ENCODE results near the gene ZCWPW1. TPM values are rescaled to one million over a fixed set of nuclear protein-coding genes. Genes with fewer than 3 reads are reported as not detected.

The ZCWPW1 gene, protein sequence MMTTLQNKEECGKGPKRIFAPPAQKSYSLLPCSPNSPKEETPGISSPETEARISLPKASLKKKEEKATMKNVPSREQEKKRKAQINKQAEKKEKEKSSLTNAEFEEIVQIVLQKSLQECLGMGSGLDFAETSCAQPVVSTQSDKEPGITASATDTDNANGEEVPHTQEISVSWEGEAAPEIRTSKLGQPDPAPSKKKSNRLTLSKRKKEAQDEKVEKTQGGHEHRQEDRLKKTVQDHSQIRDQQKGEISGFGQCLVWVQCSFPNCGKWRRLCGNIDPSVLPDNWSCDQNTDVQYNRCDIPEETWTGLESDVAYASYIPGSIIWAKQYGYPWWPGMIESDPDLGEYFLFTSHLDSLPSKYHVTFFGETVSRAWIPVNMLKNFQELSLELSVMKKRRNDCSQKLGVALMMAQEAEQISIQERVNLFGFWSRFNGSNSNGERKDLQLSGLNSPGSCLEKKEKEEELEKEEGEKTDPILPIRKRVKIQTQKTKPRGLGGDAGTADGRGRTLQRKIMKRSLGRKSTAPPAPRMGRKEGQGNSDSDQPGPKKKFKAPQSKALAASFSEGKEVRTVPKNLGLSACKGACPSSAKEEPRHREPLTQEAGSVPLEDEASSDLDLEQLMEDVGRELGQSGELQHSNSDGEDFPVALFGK
- polyA plus RNA-seq (ENCODE audit: insufficient read length in 4 of 4) = 1 to 10 TPM; 5.2 to 8.1 (median 5.8) TPM

DNA sequence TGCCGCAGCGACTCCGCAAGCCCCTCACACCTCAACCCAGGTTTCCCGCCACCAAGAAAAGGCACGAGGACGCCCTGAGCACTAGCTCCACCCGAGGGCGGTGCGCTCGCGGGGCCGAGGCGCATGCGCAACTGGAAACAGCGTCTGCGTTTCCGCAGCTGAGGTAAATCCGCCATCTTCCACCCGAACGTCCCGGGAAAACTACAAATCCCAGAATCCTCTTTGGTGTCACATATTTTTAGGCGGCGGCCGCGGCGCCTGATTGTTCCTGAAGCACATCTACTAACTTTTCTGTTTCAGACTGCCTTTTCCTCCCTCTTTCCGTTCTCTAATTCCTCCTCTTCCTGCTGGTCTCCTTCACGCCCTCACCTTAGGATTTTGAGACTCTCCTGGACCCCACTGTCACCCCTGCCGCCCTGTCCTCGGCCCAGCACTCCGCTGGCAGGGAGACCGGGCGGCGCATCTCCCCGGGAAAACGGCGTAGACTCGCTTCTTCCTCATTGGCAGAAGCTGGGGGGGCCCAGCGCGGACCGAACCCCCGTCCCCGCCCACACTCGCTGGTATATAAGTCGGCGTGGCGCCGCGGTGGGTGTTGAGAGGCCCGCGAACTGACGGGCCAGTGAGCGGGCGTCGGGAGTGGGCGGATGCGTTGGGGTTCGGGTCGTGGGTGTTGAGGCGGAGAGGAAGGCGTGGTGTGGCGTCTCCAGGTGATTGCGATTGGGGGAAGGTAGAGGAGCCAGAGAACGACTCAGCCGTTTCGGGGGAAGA, at the start of gene ZCWPW1:
Gene ZCWPW1 (minus strand): TSS at position 505 of the 768 bp plus-strand sequence. CDS start 8,054 bp downstream, outside the sequence.
- peak; percentile 94 to 96 (median 95) for DNase-seq (ENCODE audit: low read depth in 4 of 4, low spot score in 3 of 4)

DNA sequence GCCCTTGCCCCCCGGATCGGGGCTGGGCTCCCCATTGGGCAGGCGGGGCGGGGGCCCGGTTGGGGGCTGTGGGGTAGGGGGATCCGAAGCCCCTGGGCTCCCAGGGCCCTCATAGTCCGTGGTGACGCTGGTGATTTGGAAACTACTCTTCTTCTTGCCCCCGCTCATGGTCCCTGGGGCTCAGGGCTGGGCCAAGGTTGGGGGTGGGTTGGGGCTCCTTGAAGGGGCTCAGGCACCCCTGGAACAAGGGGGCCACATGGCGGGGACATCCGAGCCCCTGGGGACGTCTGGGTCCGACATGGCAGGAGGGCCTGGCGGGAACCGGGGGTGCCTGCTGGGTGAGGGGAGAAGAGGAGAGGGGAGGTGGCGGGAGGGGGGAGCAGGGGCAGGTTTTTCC, 49.4 kb upstream of the ZCWPW1 start:
- DNase-seq (ENCODE audit: low read depth in 4 of 4, low spot score in 3 of 4) = no peak

DNA sequence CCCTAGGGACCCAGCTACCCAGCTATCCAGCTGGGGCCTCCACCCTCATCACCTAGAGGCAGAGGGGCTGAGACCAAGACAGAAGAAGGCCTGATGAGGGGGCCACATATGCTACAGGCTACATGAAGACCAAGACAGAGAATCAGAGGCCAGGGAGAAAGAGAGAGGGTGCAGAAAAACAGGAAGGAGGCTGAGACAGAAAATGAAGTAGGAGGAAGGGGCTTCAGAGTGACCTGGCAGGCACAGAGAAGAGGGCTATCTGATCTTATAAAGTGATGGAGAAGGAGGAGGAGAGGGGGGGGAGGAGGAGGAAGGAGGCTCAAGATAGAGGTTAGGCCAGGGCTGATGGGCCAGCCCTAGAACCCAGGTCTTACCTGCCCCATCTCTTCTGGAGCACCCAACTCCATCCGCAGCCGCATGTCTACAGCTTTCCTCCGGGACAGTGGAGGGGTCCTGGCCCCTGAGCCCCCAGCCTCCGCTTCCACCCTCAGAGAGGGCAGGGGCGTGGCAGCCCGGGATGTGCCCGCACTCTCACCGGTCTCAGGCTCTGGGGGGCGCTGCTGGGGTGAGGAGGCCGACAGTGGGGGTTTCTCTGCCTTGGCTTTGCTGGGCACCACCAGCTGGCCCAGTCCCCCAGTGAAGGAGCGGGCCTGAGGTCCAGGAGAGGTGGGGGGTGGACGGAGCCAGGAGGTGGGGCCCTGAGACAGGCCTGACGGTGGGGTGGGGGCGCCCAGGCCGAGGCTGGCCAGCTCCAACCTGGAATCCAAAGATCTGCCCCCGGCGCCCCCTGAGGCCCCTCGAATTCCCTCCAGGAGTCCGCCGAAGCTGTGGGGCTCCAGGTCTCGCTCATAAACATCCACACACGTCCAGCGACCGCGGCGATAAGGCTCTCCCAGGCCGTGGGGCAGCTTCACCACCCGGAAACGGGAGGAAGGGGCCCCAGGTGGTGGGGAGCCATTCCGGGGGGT, 48.7 kb upstream of the ZCWPW1 start:
- no peak for DNase-seq (ENCODE audit: low read depth in 4 of 4, low spot score in 3 of 4)

DNA sequence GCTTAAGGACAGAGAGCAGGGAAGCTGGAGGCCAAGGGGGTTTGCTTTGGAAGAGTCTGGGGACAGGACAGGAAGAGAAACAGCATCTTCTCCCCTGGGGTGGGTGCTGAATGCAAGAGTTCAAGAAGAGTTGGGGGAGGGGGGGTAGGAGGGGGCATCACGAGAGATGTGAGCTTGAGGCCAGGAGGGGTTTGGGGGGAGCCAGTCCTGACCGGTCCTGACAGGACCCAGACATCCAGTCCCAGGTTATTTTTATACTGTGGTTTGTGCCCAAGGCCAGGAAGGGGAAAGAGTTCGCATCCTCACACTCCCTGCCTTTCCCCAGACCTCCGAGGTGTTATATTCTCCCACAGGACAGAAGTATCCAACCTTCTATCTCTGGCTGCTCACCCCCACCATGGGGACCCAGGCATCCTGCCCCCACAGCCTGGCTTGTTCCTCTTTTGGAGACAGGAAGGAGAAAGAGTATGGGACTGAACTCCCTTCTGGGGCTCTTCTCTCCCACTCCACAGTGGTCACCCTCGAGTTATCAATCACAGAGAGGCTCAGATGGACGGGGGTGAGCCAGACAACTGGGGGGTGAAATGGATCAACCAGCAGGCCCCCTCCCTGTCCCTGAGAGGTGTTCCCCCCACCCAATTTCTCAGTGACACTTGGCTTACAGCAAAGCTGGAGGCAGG, 47.7 kb upstream of the ZCWPW1 start:
- DNase-seq (ENCODE audit: low read depth in 4 of 4, low spot score in 3 of 4) = no peak

DNA sequence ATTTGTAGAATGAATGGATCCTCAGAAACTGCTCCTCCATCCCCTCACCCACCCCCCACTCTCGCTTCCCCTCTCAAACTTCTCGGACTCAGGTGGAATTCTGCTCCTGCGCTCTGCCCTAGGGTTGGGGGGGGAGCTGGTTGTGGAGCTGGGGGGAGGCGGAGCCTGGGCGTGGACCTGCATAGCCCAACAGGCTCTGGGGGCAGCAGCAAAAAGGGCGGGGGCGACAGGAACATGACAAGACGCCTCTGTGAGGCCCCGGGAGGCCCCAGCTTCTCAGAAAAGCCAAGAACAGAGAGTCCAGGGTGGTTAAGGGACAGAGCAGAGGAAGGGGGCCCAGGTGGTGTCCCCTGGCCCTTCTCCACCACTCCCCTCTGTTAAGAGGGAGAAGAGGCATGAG, 47.0 kb upstream of the ZCWPW1 start:
- no peak for DNase-seq (ENCODE audit: low read depth in 4 of 4, low spot score in 3 of 4)

DNA sequence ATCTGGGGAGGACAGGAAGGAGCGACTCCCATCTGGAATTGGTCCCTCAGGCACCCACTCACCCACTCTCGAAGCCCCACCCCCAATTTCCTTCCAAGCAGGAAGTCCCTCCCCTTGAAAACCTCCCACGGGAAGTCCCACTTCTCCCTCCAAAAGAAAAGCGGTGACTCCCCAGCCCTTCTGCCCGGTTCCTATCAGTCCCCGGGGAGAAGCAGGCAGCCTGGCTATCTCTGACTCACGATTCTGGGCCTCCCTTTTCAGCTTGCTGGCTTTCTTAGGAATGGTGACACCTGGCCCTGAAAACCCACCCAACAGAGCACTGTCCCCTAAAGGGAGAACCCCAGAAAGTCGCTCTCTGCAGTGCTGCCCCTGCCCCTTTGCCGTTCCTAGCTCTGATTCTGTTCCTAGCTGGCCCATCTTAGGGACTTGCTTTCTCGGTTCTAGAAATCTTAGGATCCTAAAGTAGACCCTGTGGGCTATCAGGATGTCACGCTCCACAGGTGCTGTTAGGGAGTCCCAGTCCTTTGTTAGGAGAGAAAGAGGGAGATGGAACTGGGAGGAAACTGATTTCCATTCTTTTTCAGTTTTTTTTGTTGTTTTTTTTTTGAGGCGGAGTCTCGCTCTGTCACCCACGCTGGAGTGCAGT, 44.5 kb upstream of the ZCWPW1 start:
- no peak for DNase-seq (ENCODE audit: low read depth in 4 of 4, low spot score in 3 of 4)

DNA sequence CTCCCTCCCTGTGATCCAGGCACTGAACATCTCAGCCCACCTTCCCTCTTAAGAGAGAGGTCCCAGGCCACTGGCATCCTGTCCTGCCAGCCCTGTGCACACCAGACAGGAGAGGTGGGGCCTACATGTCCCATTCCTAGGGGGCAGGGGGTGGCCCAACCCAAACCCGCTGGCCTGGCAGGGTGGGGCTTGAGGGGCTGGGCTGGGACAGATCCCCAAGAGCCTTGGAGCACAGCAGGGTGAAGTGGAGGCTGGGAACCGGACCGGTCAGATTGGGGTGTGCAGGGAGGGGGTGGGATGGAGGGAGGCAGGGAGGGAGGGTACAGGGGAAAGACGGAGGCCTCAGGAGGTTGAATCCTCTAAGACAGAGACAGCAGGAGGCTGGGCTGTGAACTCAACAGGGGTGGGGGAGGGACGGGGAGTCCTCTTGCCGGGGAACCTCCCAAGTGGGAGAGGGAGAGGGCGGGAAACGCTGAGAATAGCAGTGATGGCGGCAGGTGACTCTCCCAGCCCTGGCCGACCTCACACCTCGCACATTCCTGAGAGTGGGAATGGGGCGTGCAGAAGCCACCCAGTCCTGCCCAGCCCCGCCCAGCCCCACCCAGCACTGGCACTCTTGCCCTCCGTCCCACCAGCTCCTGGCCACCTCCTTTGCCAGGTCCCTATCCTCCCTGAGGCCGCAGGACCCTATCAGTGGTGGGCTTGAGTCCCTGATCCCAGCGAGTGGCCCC, 43.8 kb upstream of the ZCWPW1 start:
- DNase-seq (ENCODE audit: low read depth in 4 of 4, low spot score in 3 of 4) = no peak

DNA sequence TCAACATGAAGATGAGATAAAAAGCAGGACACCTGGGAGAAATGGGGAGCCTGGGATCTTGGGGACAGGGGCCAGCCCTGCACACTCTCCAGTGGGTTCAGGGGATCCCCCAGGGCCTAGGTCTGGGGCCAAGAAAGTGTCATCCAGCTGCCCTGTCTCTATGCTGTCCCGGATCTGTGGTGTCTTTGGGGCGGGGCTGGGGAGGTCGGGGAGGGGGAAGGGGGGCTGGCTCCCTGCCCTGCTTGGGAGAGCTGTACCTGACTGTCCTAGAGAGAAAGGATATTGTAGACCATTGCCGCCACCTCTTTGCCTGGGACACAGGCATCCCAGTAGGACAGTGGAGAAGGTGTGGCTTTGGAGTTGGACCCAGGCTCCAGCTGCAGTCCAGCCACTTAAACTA, 42.5 kb upstream of the ZCWPW1 start:
- no peak for DNase-seq (ENCODE audit: low read depth in 4 of 4, low spot score in 3 of 4)

DNA sequence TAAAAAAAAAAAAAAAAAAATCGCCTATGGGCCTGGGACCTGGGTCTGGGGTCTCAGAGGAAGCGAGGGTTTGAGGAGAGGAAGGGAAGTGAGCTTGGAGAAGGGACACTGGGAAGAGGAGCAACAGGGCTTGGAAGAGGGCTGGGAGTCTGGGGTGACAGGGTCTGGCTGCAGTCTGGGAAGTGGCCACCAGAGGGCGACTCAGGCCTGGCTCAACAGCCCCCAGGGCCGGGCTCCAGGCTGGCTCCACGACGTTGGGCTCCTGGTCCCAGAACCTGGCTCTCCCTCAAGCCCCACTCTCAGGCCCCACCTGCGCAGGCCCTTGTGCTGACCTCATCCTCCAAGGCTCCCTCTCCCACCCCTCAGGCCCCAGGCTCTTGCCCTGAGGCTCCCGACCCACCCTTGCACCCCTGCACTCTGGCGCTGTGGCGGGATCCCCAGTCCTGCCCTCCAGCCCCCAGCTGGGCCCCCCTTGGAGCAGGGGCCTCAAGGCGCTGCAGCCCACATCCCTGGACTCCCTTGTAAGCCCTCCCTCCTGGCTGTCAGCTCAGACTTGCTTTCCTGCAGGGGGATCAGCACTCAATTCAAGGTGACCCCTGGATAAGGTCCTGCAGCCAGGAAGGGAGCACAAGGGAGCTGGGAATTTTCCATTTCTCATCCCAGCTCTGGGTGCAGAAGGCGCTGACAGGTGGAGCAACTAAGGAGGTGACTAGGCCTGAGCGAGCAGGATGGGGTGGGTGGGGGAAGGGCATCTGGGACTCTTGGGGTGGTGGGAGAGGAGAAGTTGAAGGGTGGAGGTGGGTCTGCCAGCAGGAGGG, 40.9 kb upstream of the ZCWPW1 start:
- DNase-seq (ENCODE audit: low read depth in 4 of 4, low spot score in 3 of 4) = no peak

DNA sequence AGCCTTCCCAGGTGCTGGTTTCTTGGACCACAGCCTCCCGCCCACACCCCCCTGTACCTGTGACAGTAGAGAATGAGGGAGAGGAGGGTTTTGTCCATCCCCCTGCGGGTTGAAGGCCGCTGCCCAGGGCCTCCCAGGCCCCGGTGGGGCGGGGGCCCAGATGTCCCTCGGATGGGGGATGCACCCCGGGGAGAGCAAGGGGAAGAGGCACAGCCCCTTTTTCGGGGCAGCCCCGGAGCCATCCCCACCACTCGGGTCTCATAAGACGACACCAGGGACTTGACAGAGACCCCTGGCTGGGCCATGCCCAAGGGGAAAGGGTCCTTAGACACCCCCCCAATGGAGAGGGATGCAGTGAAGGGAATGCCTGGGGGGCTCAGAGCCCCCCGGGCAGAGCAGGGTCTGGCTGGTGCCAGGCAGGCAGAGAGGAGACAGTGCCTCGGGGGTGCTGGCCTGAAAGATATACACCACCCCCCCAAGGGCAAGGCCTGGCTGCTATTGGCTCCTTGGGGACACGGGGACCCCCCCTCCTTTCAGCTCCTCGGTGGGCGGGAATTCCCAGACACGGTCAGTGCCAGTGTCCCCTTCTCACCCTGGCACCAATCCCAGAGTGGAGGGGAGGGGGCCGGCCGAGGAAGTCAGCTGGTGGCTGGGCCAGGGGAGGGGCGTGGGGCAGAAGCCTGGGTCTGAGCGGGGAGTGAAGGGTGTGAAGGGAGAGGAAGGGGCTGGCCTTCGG, 39.3 kb upstream of the ZCWPW1 start:
- no peak for DNase-seq (ENCODE audit: low read depth in 4 of 4, low spot score in 3 of 4)

DNA sequence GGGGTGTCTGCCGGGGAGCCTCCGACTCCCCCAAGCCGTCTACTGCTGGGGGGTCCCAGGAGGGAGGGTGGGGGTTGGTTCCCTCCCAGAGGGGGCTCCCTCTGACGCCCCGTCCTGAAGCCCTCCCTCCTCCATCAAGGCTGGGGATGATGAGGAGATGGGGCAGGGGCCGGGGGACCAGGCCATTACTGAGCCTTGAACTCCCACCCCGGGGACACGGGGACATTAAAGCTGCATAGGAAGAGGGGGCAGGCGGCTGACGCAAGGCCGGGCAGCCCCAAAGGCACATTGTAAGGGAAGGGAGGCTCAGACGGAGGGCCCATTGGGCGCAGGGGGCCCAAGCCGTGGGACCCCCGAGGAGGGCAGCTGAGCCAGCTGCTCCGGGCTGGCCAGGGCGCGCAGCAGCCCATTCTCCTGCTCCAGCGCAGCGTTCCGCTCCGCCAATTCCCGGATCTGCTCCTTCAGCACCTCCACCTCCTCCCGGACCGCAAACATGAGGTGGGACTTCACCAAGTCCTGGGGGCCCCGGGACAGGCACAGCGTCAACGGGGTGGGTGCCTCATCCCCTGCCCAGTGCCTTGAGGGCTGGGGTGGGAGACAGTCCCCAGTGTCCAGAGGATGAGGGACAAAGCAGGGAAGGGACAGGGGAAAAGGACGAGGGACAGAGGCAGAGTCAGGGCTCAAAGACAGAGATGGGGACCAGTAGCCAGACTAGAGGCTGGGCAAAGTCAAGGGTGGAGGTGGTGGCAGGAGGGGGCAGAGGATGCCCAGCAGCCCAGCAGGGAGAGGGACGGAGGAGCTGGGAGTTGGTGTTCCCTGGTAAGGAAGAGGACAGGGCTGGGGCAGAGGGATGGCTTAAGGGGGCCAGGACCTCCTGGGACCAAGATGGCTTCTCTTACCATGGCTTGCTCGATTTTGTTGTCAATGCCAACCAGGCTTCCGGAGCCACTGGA, 38.4 kb upstream of the ZCWPW1 start:
- DNase-seq (ENCODE audit: low read depth in 4 of 4, low spot score in 3 of 4) = no peak

DNA sequence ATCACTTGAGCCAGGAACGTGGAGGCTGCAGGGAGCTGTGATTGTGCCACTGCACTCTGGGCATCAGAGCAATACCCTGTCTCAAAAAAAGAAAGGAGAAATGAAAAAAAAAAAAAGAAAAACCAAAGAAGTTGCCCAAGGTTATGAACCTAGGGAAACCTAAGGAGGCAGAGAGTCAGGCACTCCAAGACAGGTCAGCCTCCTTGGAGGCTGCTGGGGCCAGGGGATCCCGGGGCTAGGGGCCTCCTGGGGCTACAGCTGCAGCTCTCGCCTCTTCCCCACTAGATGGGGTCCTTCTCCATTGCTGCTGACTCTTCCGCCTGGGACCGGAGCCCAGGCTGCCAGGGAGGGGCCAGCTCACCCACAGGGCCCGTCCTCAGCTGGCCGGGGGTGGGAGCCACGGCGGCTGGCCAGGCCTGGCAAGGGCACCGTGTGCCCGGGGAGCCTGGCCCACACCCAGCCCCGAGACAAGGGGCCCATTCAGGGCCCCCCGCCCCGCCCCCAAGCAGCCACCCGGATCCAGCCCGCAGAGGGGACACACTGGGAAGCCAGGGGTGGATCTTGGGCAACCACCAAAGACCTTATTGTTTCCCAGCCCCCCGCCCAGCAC, 37.3 kb upstream of the ZCWPW1 start:
- DNase-seq (ENCODE audit: low read depth in 4 of 4, low spot score in 3 of 4) = no peak

DNA sequence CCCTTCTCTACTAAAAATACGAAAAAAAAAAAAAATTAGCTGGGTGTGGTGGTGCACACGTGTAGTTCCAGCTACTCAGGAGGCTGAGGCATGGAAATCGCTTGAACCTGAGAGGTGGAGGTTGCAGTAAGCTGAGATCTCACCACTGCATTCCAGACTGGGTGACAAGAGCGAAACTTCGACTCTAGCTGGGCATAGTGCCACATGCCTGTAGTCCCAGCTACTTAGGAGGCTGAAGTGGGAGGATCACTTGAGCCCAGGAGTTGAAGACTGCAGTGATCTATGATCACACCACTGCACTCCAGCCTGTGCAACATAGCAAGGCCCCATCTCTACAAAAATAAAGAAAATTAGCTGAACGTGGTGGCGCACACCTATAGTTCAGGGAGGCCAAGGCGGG, 36.8 kb upstream of the ZCWPW1 start:
- DNase-seq (ENCODE audit: low read depth in 4 of 4, low spot score in 3 of 4) = no peak

DNA sequence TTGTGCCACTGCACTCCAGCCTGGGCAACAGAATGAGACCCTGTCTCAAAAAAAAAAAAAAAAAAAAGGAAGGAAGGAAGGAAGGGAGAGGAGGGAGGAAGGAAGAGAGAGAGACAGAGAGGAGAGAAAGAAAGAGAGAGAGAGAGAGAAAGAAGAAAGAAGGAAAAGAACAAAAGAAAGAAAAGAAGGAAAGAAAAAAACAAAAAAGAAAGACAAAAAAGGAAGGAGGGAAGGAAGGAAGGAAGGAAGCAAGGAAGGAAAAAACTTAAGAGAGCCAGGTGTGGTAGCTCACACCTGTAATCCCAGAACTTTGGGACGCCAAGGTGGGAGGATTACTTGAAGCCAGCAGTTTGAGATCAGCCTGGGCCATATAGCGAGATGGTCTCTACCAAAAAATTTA, 36.3 kb upstream of the ZCWPW1 start:
- no peak for DNase-seq (ENCODE audit: low read depth in 4 of 4, low spot score in 3 of 4)

DNA sequence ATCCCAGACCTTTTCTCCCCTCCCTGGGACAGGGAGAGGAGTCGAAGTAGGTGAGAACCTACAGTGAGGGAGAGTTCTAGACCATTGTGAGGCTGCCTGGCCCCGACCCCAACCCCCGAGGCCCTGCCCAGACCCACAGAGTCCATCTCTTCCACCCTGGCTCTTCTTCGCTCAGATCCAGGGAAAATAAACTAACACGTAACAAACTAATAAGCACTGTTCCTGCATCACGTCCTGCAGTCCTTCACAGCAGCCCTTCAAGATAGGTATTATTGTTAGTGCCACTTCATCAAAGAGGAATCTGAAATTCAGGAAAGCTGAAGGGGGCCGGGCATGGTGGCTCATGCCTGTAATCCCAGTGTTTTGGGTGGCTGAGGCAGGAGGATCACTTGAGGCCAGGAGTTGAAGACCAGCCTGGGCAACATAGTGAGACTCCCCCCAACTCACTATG, 35.7 kb upstream of the ZCWPW1 start, which contains the start of gene SPACDR:
Gene SPACDR (minus strand): TSS at position 51 of the 451 bp plus-strand sequence. CDS start 235 bp downstream, outside the sequence.
- no peak for DNase-seq (ENCODE audit: low read depth in 4 of 4, low spot score in 3 of 4)

Measured in left renal pelvis (tissue), 4 donors.